H1 (cell line): Measurements from ENCODE around the gene ATAD3B. TPM values are rescaled to one million over a fixed set of nuclear protein-coding genes. Genes with fewer than 3 reads are reported as not detected.

Experiments used
- CBX8 ChIP-seq: fragments of 300-800, 300-1000 bp; sonication (generic); IDR thresholded peaks from 2 replicates; pipeline ENCODE4 v1.7.1; 2016; ENCODE audit warnings: low read depth, low read length, borderline replicate concordance
- CREB1 ChIP-seq: IDR thresholded peaks from 2 replicates; pipeline ENCODE4 v1.6.1; 2012; ENCODE audit warnings: inconsistent platforms
- CTBP2 ChIP-seq: IDR thresholded peaks from 2 replicates; pipeline ENCODE4 v1.7.0; 2011; ENCODE audit warnings: borderline replicate concordance, mild to moderate bottlenecking, moderate library complexity, mixed read lengths, low read length; ENCODE audit not compliant: insufficient read depth, insufficient read length
- EP300 ChIP-seq, 2 experiments: IDR thresholded peaks; 1 replicate in 1 of 2; 2 replicates in 1 of 2; pipeline ENCODE4 v1.6.1; 2011 to 2012; ENCODE audit warnings: low read depth in 2 of 2, low read length in 2 of 2, mild to moderate bottlenecking in 2 of 2, borderline replicate concordance in 1 of 2, inconsistent platforms in 1 of 2, moderate library complexity in 1 of 2
- EZH2 ChIP-seq: fragments of 200-600 bp; sonication (generic); IDR thresholded peaks from 2 replicates; pipeline ENCODE4 v1.7.1; 2012; ENCODE audit warnings: low read depth, mild to moderate bottlenecking, moderate library complexity, low read length, inconsistent platforms; ENCODE audit not compliant: severe bottlenecking
- FOSL1 ChIP-seq: IDR thresholded peaks from 2 replicates; pipeline ENCODE4 v1.6.1; 2011; ENCODE audit warnings: mild to moderate bottlenecking, low read depth, low read length, moderate library complexity; ENCODE audit not compliant: insufficient read depth
- GABPA ChIP-seq: IDR thresholded peaks from 2 replicates; pipeline ENCODE4 v1.6.1; 2011; ENCODE audit warnings: mild to moderate bottlenecking, low read length, moderate library complexity, borderline replicate concordance; ENCODE audit not compliant: insufficient read depth
- JUN ChIP-seq: IDR thresholded peaks from 2 replicates; pipeline ENCODE4 v1.6.1; 2011; ENCODE audit warnings: low read depth, mild to moderate bottlenecking, improper control_type of control experiment, low read length
- KDM1A ChIP-seq: fragments of 200-600, 300-600 bp; sonication (generic); IDR thresholded peaks from 2 replicates; pipeline ENCODE4 v1.7.1; 2016; ENCODE audit warnings: mild to moderate bottlenecking, low read length, borderline replicate concordance
- KDM4A ChIP-seq: IDR thresholded peaks from one replicate; pipeline ENCODE4 v1.7.1; 2012; ENCODE audit warnings: low read depth, mild to moderate bottlenecking, moderate library complexity, low read length, inconsistent platforms; ENCODE audit not compliant: severe bottlenecking
- NRF1 ChIP-seq: IDR thresholded peaks from 2 replicates; pipeline ENCODE4 v1.6.1; 2011; ENCODE audit warnings: mild to moderate bottlenecking, low read depth, low read length, improper control_type of control experiment
- PHF8 ChIP-seq: fragments of 200-600 bp; sonication (generic); conservative IDR thresholded peaks from 2 replicates; pipeline ENCODE4 v1.7.1; 2012; ENCODE audit warnings: low read depth, mild to moderate bottlenecking, inconsistent platforms, low read length, moderate library complexity
- POLR2AphosphoS5 ChIP-seq: IDR thresholded peaks from 2 replicates; pipeline ENCODE4 v1.6.1; 2011; ENCODE audit warnings: low read depth, low read length
- RBBP5 ChIP-seq: IDR thresholded peaks from 2 replicates; pipeline ENCODE4 v1.7.1; 2012; ENCODE audit warnings: low read depth, mild to moderate bottlenecking, inconsistent platforms, low read length, moderate library complexity, borderline replicate concordance
- SIRT6 ChIP-seq: IDR thresholded peaks from one replicate; pipeline ENCODE4 v1.7.1; 2012; ENCODE audit warnings: low read length, inconsistent platforms
- SP2 ChIP-seq: IDR thresholded peaks from 2 replicates; pipeline ENCODE4 v1.6.1; 2012; ENCODE audit warnings: mild to moderate bottlenecking, low read length, inconsistent platforms
- TAF7 ChIP-seq: optimal IDR thresholded peaks from 2 replicates; pipeline ENCODE3; 2011; ENCODE audit warnings: low read depth, mild to moderate bottlenecking, inconsistent platforms, low read length, moderate library complexity, borderline replicate concordance
- TBP ChIP-seq: IDR thresholded peaks from 2 replicates; pipeline ENCODE4 v1.6.1; 2011; ENCODE audit warnings: low read depth, low read length, improper control_type of control experiment
- TCF12 ChIP-seq: IDR thresholded peaks from 2 replicates; pipeline ENCODE4 v1.6.1; 2011; ENCODE audit warnings: low read depth, mild to moderate bottlenecking, low read length
- TEAD4 ChIP-seq: IDR thresholded peaks from 2 replicates; pipeline ENCODE4 v1.6.1; 2012; ENCODE audit warnings: low read depth, low read length, inconsistent platforms, mixed read lengths
- YY1 ChIP-seq: IDR thresholded peaks from 2 replicates; pipeline ENCODE4 v1.6.1; 2011; ENCODE audit warnings: low read depth, mild to moderate bottlenecking, low read length
- ZNF274 ChIP-seq: IDR thresholded peaks from 2 replicates; pipeline ENCODE4 v1.7.0; 2012; ENCODE audit warnings: low read length, borderline replicate concordance; ENCODE audit errors: extremely low read depth
- polyA plus RNA-seq, 7 experiments: library from polyadenylated mRNA; depleted of rRNA in 3 of 7; stranded (reverse) in 5 of 7; unstranded in 2 of 7; fragments of >200 nt in 5 of 7; fragments of 200-250 nt in 2 of 7; gene quantifications; 1 replicate in 5 of 7; 2 replicates in 1 of 7; 4 replicates in 1 of 7; pipeline versions ENCODE4 v1.2.1 to v1.2.3, GENCODE V29; 2011 to 2013; ENCODE audit warnings: missing spikeins in 2 of 7, mixed read lengths in 2 of 7
- total RNA-seq: library from RNA; stranded (reverse); fragmentation: NEBNext Ultra II Directional; extraction: Animal tissue kit (Norgen Biotek cat#: 25700); gene quantifications from 2 replicates; pipeline ENCODE4 v1.2.1, GENCODE V29; 2021
- TF ChIP-seq, protein P1 (sequence below): IDR thresholded peaks from 2 replicates; pipeline ENCODE4 v1.6.1; 2011; ENCODE audit warnings: low read depth, mild to moderate bottlenecking, low read length; ENCODE audit not compliant: insufficient read depth
- TF ChIP-seq, protein P2 (sequence below): IDR thresholded peaks from 2 replicates; pipeline ENCODE4 v1.6.1; 2012; ENCODE audit warnings: inconsistent platforms

Gene ATAD3B
- total and polyA plus RNA-seq, 2 of the 8 experiments (the other 6 are each of a cell fraction or from before 2014, with no cell fraction given): 31.3 to 63.0 TPM

DNA sequence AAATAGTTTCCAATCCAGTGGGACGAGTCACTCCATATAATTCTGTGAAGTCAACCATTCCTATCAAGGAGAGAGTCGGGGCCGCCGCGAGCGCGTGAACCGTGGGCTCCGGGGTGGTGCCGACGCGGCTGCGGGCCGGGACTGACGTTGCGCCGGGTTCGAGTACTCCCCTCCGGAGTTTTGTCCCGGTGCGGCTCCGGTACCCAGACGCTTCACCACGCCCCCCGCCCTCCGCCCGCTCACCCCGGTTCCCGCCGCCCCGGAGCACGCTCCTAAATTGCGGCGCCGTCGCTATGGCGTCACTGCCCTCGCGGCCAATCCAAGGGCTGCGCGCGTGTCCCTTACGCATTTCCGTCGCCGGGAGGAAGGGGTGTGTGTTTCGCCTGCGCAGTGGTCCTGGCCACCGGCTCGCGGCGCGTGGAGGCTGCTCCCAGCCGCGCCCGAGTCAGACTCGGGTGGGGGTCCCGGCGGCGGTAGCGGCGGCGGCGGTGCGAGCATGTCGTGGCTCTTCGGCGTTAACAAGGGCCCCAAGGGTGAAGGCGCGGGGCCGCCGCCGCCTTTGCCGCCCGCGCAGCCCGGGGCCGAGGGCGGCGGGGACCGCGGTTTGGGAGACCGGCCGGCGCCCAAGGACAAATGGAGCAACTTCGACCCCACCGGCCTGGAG, at the start of gene ATAD3B (continued):
- peak; percentile 54; the same call in 1 of the 2 replicates for TF ChIP-seq TEAD4
- TF ChIP-seq CREB1: peak; percentile 99
- TF ChIP-seq GABPA: peak; percentile 53; the same call in 1 of the 2 replicates
- TF ChIP-seq CTBP2: no peak
- peak in 1 of 2 experiments; percentile 50; a peak in 1 of 3 replicates for TF ChIP-seq EP300 (IDR thresholded peaks at IDR 0.05; ENCODE audit: borderline replicate concordance in 1 of 2, low read depth in 2 of 2, low read length in 2 of 2)
- no peak for TF ChIP-seq ZNF274
- TF ChIP-seq, protein P1, sequence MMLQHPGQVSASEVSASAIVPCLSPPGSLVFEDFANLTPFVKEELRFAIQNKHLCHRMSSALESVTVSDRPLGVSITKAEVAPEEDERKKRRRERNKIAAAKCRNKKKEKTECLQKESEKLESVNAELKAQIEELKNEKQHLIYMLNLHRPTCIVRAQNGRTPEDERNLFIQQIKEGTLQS: peak; percentile 73
- TF ChIP-seq SIRT6: no peak
- TF ChIP-seq POLR2AphosphoS5: peak; percentile 74; the same call in 1 of the 2 replicates
- TF ChIP-seq CBX8: no peak
- TF ChIP-seq SP2: no peak
- peak; percentile 29; the same call in 1 of the 2 replicates for TF ChIP-seq NRF1
- TF ChIP-seq YY1: no peak
- no peak for TF ChIP-seq FOSL1
- TF ChIP-seq TBP: peak; percentile 57
- TF ChIP-seq TCF12: no peak
- no peak for TF ChIP-seq JUN
- no peak for TF ChIP-seq TAF7
- TF ChIP-seq RBBP5: no peak
- TF ChIP-seq, protein P2, sequence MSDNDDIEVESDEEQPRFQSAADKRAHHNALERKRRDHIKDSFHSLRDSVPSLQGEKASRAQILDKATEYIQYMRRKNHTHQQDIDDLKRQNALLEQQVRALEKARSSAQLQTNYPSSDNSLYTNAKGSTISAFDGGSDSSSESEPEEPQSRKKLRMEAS: peak; percentile 95
- peak; percentile 56 for TF ChIP-seq PHF8
- TF ChIP-seq KDM1A: no peak
- TF ChIP-seq EZH2: no peak
- peak; percentile 63 for TF ChIP-seq KDM4A
